Thymus (tissue), 11 donors: Measurements from ENCODE around the gene TANGO2. TPM values are rescaled to one million over a fixed set of nuclear protein-coding genes. Genes with fewer than 3 reads are reported as not detected.

Experiments used
- DNase-seq, 9 donors: peaks; one replicate each; pipeline ENCODE4 v3.0.0-alpha.2; 2013; ENCODE audit warnings: low spot score in 9 of 9, low read depth in 6 of 9, missing footprints in 1 of 9
- H3K27ac ChIP-seq, 2 donors: one replicate each; pipeline ENCODE4 v1.5.1; 2013; ENCODE audit warnings: control low read depth in 1 of 2, low read depth in 1 of 2, low read length in 1 of 2, mild to moderate bottlenecking in 1 of 2, moderate library complexity in 1 of 2
- H3K27me3 ChIP-seq, 2 donors: one replicate each; pipeline ENCODE4 v1.5.1; 2013; ENCODE audit warnings: low read length in 1 of 2; ENCODE audit not compliant: control insufficient read depth in 2 of 2, insufficient read depth in 1 of 2
- H3K36me3 ChIP-seq, 2 donors: one replicate each; pipeline ENCODE4 v1.5.1; 2013; ENCODE audit warnings: low read length in 1 of 2, mild to moderate bottlenecking in 1 of 2, moderate library complexity in 1 of 2; ENCODE audit not compliant: control insufficient read depth in 2 of 2, insufficient read depth in 2 of 2
- H3K4me1 ChIP-seq, 2 donors: one replicate each; pipeline ENCODE4 v1.5.1; 2013; ENCODE audit warnings: low read length in 2 of 2; ENCODE audit not compliant: control insufficient read depth in 2 of 2, insufficient read depth in 2 of 2
- H3K4me3 ChIP-seq, 2 donors: one replicate each; pipeline ENCODE4 v1.5.1; 2013; ENCODE audit warnings: low read length in 2 of 2, control low read depth in 1 of 2, mild to moderate bottlenecking in 1 of 2
- H3K9me3 ChIP-seq, 2 donors: one replicate each; pipeline ENCODE4 v1.5.1; 2013; ENCODE audit warnings: low read length in 1 of 2, mild to moderate bottlenecking in 1 of 2; ENCODE audit not compliant: control insufficient read depth in 2 of 2, insufficient read depth in 1 of 2
- WGBS: extraction: QIAGEN DNeasy Blood & Tissue Kit; methylation state at CpG from one replicate; pipeline ENCODE4 v1.1.7; 2013; 5-methylcytosine and 5-hydroxymethylcytosine counted together
- polyA plus RNA-seq: library from polyadenylated mRNA; stranded (reverse); fragments of 200-250 nt; gene quantifications from one replicate; pipeline ENCODE4 v1.2.3, GENCODE V29; 2013
- total RNA-seq: library from RNA; stranded (reverse); fragments of 120-200 nt; gene quantifications from one replicate; pipeline ENCODE4 v1.2.4, GENCODE V29; 2013
- donor health status: healthy.

Gene TANGO2
- total and polyA plus RNA-seq, 2 donors = 15.9 to 19.7 TPM

- H3K4me1 ChIP-seq = peaks cover 30 to 43% of the 10 kb centered on the region in 2 donors
- no peaks in the 10 kb centered on the region for H3K9me3 ChIP-seq
- 97% methylated on average over 12 of the region's 12 CpGs for WGBS
- H3K27ac ChIP-seq = no peak overlapping the region
- DNase-seq = no peak
- H3K36me3 ChIP-seq = peaks cover 50 to 70% of the 10 kb centered on the region in 2 donors
- no peak overlapping the region for H3K4me3 ChIP-seq
- no peaks in the 10 kb centered on the region for H3K27me3 ChIP-seq
Measured at GRCh38 chr22:20102203-20102780, 81.4 kb downstream of the TANGO2 start.

- peaks cover 78 to 80% of the 10 kb centered on the region in 2 donors for H3K36me3 ChIP-seq
- no peak overlapping the region for H3K4me3 ChIP-seq
- H3K4me1 ChIP-seq = peaks cover 12 to 33% of the 10 kb centered on the region in 2 donors
- no peak overlapping the region for H3K27ac ChIP-seq
- 98% methylated on average over 7 of the region's 7 CpGs for WGBS
- no peaks in the 10 kb centered on the region for H3K9me3 ChIP-seq
- DNase-seq = no peak
- no peaks in the 10 kb centered on the region for H3K27me3 ChIP-seq
Measured at GRCh38 chr22:20105456-20106204, 84.7 kb downstream of the TANGO2 start.

- no peak overlapping the region for H3K27ac ChIP-seq
- H3K4me1 ChIP-seq = peaks cover 12 to 33% of the 10 kb centered on the region in 2 donors
- no peaks in the 10 kb centered on the region for H3K9me3 ChIP-seq
- no peak overlapping the region for H3K4me3 ChIP-seq
- no peaks in the 10 kb centered on the region for H3K27me3 ChIP-seq
- 94% methylated on average over 20 of the region's 20 CpGs for WGBS
- no peak for DNase-seq
- H3K36me3 ChIP-seq = peaks cover 80 to 85% of the 10 kb centered on the region in 2 donors
Measured at GRCh38 chr22:20106205-20106848, 85.4 kb downstream of the TANGO2 start.

- H3K27ac ChIP-seq = no peak overlapping the region
Measured at GRCh38 chr22:20106849-20107237, 85.9 kb downstream of the TANGO2 start.

GRCh38 chr22:20107471-20107901 is 86.6 kb downstream of the TANGO2 start:
- H3K27ac ChIP-seq = no peak overlapping the region
- no peaks in the 10 kb centered on the region for H3K9me3 ChIP-seq
- peaks cover 20 to 35% of the 10 kb centered on the region in 2 donors for H3K4me1 ChIP-seq
- H3K4me3 ChIP-seq = no peak overlapping the region
- no peak for DNase-seq
- H3K36me3 ChIP-seq = peaks cover 78 to 89% of the 10 kb centered on the region in 2 donors
- H3K27me3 ChIP-seq = no peaks in the 10 kb centered on the region
- 93% methylated on average over 7 of the region's 7 CpGs for WGBS

More at GRCh38 chr22:20106849-20107237, 85.9 kb downstream of the TANGO2 start:
- Histone ChIP-seq H3K27me3 (no peaks in the 10 kb centered on the region), H3K9me3 (no peaks in the 10 kb centered on the region), H3K4me3 (no peak overlapping the region), H3K4me1 (peaks cover 13 to 33% of the 10 kb centered on the region in 2 donors), H3K36me3 (peaks cover 78 to 88% of the 10 kb centered on the region in 2 donors)
- over 99% methylated on average over 10 of the region's 10 CpGs for WGBS
- no peak for DNase-seq

- Histone ChIP-seq H3K27ac (no peak overlapping the region), H3K9me3 (no peaks in the 10 kb centered on the region), H3K4me1 (peaks cover 27 to 39% of the 10 kb centered on the region in 2 donors), H3K36me3 (peaks cover 83 to 92% of the 10 kb centered on the region in 2 donors), H3K27me3 (no peaks in the 10 kb centered on the region), H3K4me3 (no peak overlapping the region)
- no peak for DNase-seq
- 96% methylated on average over 13 of the region's 13 CpGs for WGBS
Measured at GRCh38 chr22:20107951-20108756, 87.2 kb downstream of the TANGO2 start.

- Histone ChIP-seq H3K4me3 (no peak overlapping the region), H3K4me1 (peaks cover 27 to 39% of the 10 kb centered on the region in 2 donors), H3K9me3 (no peaks in the 10 kb centered on the region), H3K36me3 (peaks cover 88 to 93% of the 10 kb centered on the region in 2 donors), H3K27ac (no peak overlapping the region), H3K27me3 (no peaks in the 10 kb centered on the region)
- DNase-seq = no peak
- 99% methylated on average over 12 of the region's 12 CpGs for WGBS
Measured at GRCh38 chr22:20108757-20109230, 87.9 kb downstream of the TANGO2 start.

GRCh38 chr22:20109411-20110358 is 88.8 kb downstream of the TANGO2 start:
- Histone ChIP-seq H3K27ac (peak overlapping the region in 1 of 2 donors; percentile 93), H3K9me3 (no peaks in the 10 kb centered on the region), H3K27me3 (no peaks in the 10 kb centered on the region), H3K4me3 (no peak overlapping the region), H3K36me3 (peaks cover 90 to 96% of the 10 kb centered on the region in 2 donors), H3K4me1 (peaks cover 27 to 44% of the 10 kb centered on the region in 2 donors)
- WGBS = 97% methylated on average over 23 of the region's 23 CpGs
- no peak for DNase-seq
